Mesothelial cell of epicardium (in vitro differentiated cells): Measurements from ENCODE around the gene ITGA8. TPM values are rescaled to one million over a fixed set of nuclear protein-coding genes. Genes with fewer than 3 reads are reported as not detected.
"Not testable (repeated sequence)": the region's sequence is repeated elsewhere in the genome, so short reads cannot be mapped to it uniquely, and the experiment has no call there.

ENCODE experiments used
- DNase-seq, 2 experiments: peaks; one replicate each; pipeline ENCODE4 v3.0.0; 2021; ENCODE audit warnings: low spot score in 2 of 2; ENCODE audit not compliant: unreplicated experiment in 2 of 2
- H3K27ac Mint-ChIP-seq: 2 replicates; pipeline ENCODE4 v1.8.0; 2021; ENCODE audit warnings: mixed read lengths
- H3K27me3 Mint-ChIP-seq: 2 replicates; pipeline ENCODE4 v1.8.0; 2021; ENCODE audit warnings: low read depth, mixed read lengths
- H3K36me3 Mint-ChIP-seq: 2 replicates; pipeline ENCODE4 v1.8.0; 2021; ENCODE audit warnings: mixed read lengths
- H3K4me1 Mint-ChIP-seq: 2 replicates; pipeline ENCODE4 v1.8.0; 2021; ENCODE audit warnings: mixed read lengths
- H3K4me3 Mint-ChIP-seq: 2 replicates; pipeline ENCODE4 v1.8.0; 2021; ENCODE audit warnings: mild to moderate bottlenecking, moderate library complexity, mixed read lengths
- H3K9me3 Mint-ChIP-seq: 2 replicates; pipeline ENCODE4 v1.8.0; 2021; ENCODE audit warnings: mixed read lengths
- total RNA-seq: library from RNA; stranded (reverse); gene quantifications from 3 replicates; pipeline ENCODE4 v1.2.1, GENCODE V29; 2021
- TF ChIP-seq, protein P1 (sequence below): fragments of 200-600 bp; sonication (generic); IDR thresholded peaks from one replicate; pipeline ENCODE4 v1.5.0; 2021; ENCODE audit warnings: antibody characterized with exemption; ENCODE audit not compliant: unreplicated experiment

The ITGA8 gene
- total RNA-seq, 1 donor from 2014 or later = 21.7 TPM

DNA sequence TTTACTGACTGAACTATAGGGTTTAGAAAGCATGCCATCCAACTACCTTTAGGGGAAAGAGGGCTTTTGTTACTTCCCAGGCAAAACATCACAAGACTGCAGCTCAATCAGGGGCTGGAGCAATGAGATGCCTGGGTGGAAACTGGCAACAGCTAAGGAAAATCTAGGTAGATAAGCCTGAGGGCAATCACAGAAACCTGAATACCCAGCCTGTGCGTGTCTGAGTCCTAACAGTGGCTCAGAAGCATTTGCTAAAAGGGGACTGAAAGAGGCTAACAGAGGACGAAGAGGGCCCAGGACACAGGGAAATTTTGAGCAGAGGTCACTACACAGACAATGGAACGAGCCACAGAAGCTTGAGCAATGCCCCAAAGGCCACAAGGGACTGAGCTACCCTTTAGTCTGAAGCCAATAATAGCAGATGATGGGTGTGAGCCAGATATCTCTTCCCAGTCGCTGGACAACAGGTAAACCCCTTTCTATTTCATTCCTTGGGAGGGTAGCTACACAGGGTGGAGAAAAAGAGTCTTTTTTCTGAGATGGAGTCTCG lies 79.1 kb downstream of the ITGA8 start:
- TF ChIP-seq, protein P1, sequence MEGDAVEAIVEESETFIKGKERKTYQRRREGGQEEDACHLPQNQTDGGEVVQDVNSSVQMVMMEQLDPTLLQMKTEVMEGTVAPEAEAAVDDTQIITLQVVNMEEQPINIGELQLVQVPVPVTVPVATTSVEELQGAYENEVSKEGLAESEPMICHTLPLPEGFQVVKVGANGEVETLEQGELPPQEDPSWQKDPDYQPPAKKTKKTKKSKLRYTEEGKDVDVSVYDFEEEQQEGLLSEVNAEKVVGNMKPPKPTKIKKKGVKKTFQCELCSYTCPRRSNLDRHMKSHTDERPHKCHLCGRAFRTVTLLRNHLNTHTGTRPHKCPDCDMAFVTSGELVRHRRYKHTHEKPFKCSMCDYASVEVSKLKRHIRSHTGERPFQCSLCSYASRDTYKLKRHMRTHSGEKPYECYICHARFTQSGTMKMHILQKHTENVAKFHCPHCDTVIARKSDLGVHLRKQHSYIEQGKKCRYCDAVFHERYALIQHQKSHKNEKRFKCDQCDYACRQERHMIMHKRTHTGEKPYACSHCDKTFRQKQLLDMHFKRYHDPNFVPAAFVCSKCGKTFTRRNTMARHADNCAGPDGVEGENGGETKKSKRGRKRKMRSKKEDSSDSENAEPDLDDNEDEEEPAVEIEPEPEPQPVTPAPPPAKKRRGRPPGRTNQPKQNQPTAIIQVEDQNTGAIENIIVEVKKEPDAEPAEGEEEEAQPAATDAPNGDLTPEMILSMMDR = no peak
- DNase-seq = no peak
- Mint-ChIP-seq H3K9me3 (no peaks in the 10 kb centered on the region), H3K4me1 (peaks cover 6% of the 10 kb centered on the region), H3K4me3 (no peak overlapping the region), H3K36me3 (no peaks in the 10 kb centered on the region), H3K27me3 (no peaks in the 10 kb centered on the region), H3K27ac (no peak overlapping the region)

GRCh38 chr10:15636446-15636845 lies 83.3 kb downstream of the ITGA8 start:
- peaks cover 8% of the 10 kb centered on the region for H3K4me1 Mint-ChIP-seq
- H3K9me3 Mint-ChIP-seq = no peaks in the 10 kb centered on the region
- no peak overlapping the region for H3K4me3 Mint-ChIP-seq
- no peaks in the 10 kb centered on the region for H3K27me3 Mint-ChIP-seq
- DNase-seq = no peak
- H3K36me3 Mint-ChIP-seq = no peaks in the 10 kb centered on the region
- no peak overlapping the region for H3K27ac Mint-ChIP-seq
- TF ChIP-seq, protein P1 = no peak

DNA sequence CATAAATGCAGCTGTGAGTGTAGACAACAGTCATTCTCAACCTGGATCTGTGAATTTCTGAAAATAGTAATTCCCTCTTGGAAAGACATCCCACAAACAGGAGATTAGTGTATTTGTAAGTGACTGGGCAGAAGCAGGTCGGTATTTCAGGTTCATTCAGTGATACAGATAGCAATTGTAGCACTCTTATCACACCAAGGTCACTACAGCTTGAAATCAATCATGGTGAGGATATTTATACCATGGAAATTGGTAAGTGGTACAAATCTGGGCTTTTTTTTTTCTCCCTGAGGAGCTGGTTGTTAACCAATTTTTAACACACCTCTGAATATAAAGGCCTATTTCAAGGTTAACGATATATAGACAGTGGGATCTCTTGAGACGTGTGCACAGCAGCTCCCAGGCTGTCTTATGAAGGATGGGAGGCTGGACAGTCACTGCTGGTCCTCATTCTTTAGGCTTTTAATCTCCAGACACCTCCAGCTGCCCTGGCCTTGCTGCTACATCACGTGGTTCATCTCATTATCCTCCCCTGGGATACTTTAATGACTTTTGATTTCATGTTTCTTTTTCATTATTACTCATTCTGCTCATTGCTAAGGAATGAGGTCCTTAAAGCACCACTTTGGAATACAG lies 87.1 kb downstream of the ITGA8 start:
- Mint-ChIP-seq H3K4me3 (no peak overlapping the region), H3K4me1 (peaks cover 7% of the 10 kb centered on the region), H3K9me3 (no peaks in the 10 kb centered on the region), H3K27ac (no peak overlapping the region), H3K27me3 (no peaks in the 10 kb centered on the region), H3K36me3 (no peaks in the 10 kb centered on the region)
- no peak for DNase-seq
- TF ChIP-seq, protein P1 = no peak

- not testable (repeated sequence) for H3K4me1 Mint-ChIP-seq, DNase-seq, H3K4me3 Mint-ChIP-seq, H3K36me3 Mint-ChIP-seq, H3K27ac Mint-ChIP-seq, H3K27me3 Mint-ChIP-seq, H3K9me3 Mint-ChIP-seq
Observed at GRCh38 chr10:15631205-15631604, 88.5 kb downstream of the ITGA8 start.

DNA sequence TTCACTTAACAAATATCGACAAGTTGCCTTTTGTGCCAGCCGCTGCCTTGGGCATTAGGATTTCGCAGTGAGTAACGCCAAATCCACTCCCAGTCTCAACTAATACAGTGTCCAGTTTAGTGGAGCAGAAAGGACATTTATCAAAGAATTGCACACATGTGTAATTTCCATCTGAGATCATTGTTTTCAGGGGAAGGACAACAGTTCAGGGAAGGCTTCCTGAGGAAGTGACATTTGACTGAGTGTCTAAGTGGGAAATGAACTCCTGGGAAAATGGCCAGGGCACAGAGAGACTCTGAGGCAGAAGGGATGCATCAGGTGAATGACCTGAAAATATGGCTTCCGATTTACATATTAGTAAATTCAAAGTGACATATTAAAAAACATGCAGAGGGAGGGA lies 89.4 kb downstream of the ITGA8 start:
- H3K4me1 Mint-ChIP-seq = peaks cover 5% of the 10 kb centered on the region
- no peak overlapping the region for H3K27ac Mint-ChIP-seq
- DNase-seq = no peak
- no peaks in the 10 kb centered on the region for H3K27me3 Mint-ChIP-seq
- H3K9me3 Mint-ChIP-seq = no peaks in the 10 kb centered on the region
- no peaks in the 10 kb centered on the region for H3K36me3 Mint-ChIP-seq
- no peak overlapping the region for H3K4me3 Mint-ChIP-seq
- TF ChIP-seq, protein P1 = no peak

- no peak for DNase-seq
- no peaks in the 10 kb centered on the region for H3K9me3 Mint-ChIP-seq
- H3K27me3 Mint-ChIP-seq = peaks cover 3% of the 10 kb centered on the region
Observed at GRCh38 chr10:15627617-15628196, 92.0 kb downstream of the ITGA8 start.

More at GRCh38 chr10:15627617-15628196, 92.0 kb downstream of the ITGA8 start:
- no peak overlapping the region for H3K4me3 Mint-ChIP-seq
- H3K27ac Mint-ChIP-seq = no peak overlapping the region
- H3K36me3 Mint-ChIP-seq = no peaks in the 10 kb centered on the region
- TF ChIP-seq, protein P1 = no peak
- peaks cover 12% of the 10 kb centered on the region for H3K4me1 Mint-ChIP-seq
